NCI-H146 treated with DMSO at 0.1 percent for 48 hours (cell line): Measurements from ENCODE around the gene WDR88.
"Not testable (repeated sequence)": the region's sequence is repeated elsewhere in the genome, so short reads cannot be mapped to it uniquely, and the experiment has no call there.

Source experiments
- DNase-seq: peaks from one replicate; lab custom pipeline; 2025; ENCODE audit not compliant: unreplicated experiment; lab: John Stamatoyannopoulos, UW

Gene WDR88

GRCh38 chr19:33210266-33210940, 78.5 kb downstream of the WDR88 start:
- DNase-seq: no peak

- no peak for DNase-seq
Observed at GRCh38 chr19:33211794-33212435, 80.0 kb downstream of the WDR88 start.

- no peak for DNase-seq
Observed at GRCh38 chr19:33212436-33213172, 80.7 kb downstream of the WDR88 start.

- peak; percentile 12 for DNase-seq
Observed at GRCh38 chr19:33214596-33214995, 82.7 kb downstream of the WDR88 start.

GRCh38 chr19:33215438-33216197, 83.7 kb downstream of the WDR88 start:
- DNase-seq: no peak

GRCh38 chr19:33216198-33216830, 84.4 kb downstream of the WDR88 start:
- DNase-seq: no peak

- DNase-seq: no peak
Observed at GRCh38 chr19:33217881-33218280, 86.0 kb downstream of the WDR88 start.

GRCh38 chr19:33219261-33219815, 87.4 kb downstream of the WDR88 start:
- no peak for DNase-seq

- no peak for DNase-seq
Observed at GRCh38 chr19:33220115-33220514, 88.2 kb downstream of the WDR88 start.

GRCh38 chr19:33220735-33221134, 88.8 kb downstream of the WDR88 start:
- DNase-seq: no peak

- no peak for DNase-seq
Observed at GRCh38 chr19:33221638-33222037, 89.7 kb downstream of the WDR88 start.

- not testable (repeated sequence) for DNase-seq
Observed at GRCh38 chr19:33222255-33222654, 90.3 kb downstream of the WDR88 start.

GRCh38 chr19:33224694-33225457, 93.0 kb downstream of the WDR88 start:
- no peak for DNase-seq
